ENCODE measurements around the gene KANK4. TPM values are rescaled to one million over a fixed set of nuclear protein-coding genes. Genes with fewer than 3 reads are reported as not detected.
"Not testable (repeated sequence)": the region's sequence is repeated elsewhere in the genome, so short reads cannot be mapped to it uniquely, and the experiment has no call there.

The KANK4 gene
- polyA plus RNA-seq, 3 donors from 2014 or later: not detected

DNA sequence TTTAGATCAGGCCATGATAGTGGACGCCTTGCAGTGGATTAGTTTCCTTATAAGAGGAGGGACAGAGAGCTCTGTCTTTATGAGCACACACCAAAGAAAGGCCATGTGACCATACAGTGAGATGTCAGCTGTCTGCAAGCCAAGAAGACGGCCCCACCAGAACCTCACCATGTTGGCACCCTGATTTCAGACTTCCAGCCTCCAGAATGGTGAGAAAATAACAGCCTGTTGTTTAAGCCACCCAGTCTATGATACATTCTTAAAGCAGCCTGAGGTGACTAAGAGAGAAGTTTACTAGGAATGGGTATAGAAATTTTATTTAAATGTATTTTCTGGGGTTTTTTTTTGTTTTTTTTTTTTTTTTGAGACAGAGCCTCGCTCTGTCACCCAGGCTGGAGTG is 95.1 kb downstream of the KANK4 start:
- peaks cover 0 to 1% (median 0%) of the 10 kb centered on the region in 3 donors for H3K27me3 Mint-ChIP-seq (ENCODE audit: low read depth in 3 of 3)
- H3K27ac Mint-ChIP-seq: no peak overlapping the region
- H3K9me3 Mint-ChIP-seq: no peaks in the 10 kb centered on the region

DNA sequence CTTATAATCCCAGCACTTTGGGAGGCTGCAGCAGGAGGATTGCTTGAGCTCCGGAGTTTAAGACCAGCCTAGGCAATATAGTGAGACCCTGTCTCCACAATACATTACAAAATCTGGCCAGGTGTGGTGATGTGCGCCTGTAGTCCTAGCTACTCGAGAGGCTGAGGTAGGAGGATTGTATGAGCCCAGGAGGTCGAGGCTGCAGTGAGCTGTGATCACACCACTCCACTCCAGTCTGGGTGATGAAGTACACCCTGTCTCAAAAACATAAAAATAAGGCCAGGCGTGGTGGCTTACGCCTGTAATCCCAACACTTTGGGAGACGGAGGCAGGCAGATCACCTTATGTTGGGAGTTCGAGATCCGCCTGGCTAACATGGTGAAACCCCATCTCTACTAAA is 96.9 kb downstream of the KANK4 start:
- H3K27ac Mint-ChIP-seq: no peak overlapping the region
- no peaks in the 10 kb centered on the region for H3K9me3 Mint-ChIP-seq
- no peak for DNase-seq
- no peak overlapping the region for H3K4me3 Mint-ChIP-seq
- no peaks in the 10 kb centered on the region for H3K4me1 Mint-ChIP-seq
- H3K36me3 Mint-ChIP-seq: no peaks in the 10 kb centered on the region
- H3K27me3 Mint-ChIP-seq (ENCODE audit: low read depth in 3 of 3): peaks cover 0 to 3% (median 0%) of the 10 kb centered on the region in 3 donors

More for the DNA sequence above, 95.1 kb downstream of the KANK4 start:
- no peak overlapping the region for H3K4me3 Mint-ChIP-seq
- no peaks in the 10 kb centered on the region for H3K36me3 Mint-ChIP-seq
- H3K4me1 Mint-ChIP-seq: no peaks in the 10 kb centered on the region
- DNase-seq: no peak

DNA sequence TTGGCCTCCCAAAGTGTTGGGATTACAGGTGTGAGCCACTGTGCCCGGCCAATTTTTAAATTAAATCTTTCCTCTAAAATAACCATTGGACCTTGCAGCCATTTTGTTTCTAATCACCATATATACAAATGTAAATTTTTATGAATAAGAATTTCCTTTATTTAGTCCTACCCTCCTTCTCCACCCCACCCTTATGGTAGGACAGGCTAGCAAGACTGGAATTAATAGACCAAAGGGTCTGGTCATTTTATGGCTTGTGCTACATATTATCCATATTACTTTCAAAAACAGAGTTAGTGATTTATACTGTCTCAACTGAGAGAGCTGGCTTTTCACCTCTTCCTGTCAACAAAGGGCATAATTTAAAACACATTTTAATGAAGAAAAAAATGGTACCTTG is 98.1 kb downstream of the KANK4 start:
- Mint-ChIP-seq H3K36me3 (no peaks in the 10 kb centered on the region), H3K4me1 (no peaks in the 10 kb centered on the region), H3K4me3 (no peak overlapping the region), H3K9me3 (no peaks in the 10 kb centered on the region), H3K27ac (no peak overlapping the region), H3K27me3 (ENCODE audit: low read depth in 3 of 3) (peaks cover 0 to 2% (median 0%) of the 10 kb centered on the region in 3 donors)
- DNase-seq: no peak

DNA sequence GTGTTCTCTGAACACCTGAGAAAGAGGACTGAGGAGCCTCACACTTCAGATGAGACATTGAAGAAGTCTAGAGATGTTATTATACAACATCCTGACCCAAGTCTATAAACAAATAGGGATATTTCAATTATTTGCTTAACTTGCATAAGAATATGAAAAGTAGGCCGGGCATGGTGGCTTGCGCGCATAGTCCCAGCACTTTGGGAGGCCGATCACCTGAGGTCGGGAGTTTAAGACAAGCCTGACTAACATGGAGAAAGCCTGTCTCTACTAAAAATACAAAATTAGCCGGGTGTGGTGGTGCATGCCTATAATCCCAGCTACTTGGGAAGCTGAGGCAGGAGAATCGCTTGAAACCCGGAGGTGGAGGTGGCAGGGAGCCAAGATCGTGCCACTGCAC is 98.8 kb downstream of the KANK4 start:
- H3K36me3 Mint-ChIP-seq; H3K27me3 Mint-ChIP-seq (ENCODE audit: low read depth in 3 of 3); DNase-seq; H3K9me3 Mint-ChIP-seq; H3K4me1 Mint-ChIP-seq; H3K27ac Mint-ChIP-seq; H3K4me3 Mint-ChIP-seq: not testable (repeated sequence)

DNA sequence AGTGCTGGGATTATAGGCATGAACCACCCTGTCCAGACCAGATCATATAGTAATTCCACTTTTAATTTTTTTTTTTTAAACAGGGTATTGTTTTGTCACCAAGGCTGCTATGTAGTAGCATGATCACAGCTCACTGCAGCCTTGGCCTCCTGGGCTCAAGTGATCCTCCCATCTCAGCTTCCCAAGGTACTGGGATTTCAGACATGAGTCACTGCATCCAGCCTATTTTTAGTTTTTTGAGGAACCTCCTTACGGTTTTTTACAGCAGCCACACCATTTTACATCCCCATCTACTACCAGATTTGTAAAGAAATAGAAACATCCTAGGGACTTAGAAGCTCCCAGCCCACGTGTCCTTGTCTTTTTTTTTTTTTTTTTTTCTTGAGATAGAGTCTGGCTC is 100.6 kb downstream of the KANK4 start:
- Mint-ChIP-seq H3K36me3 (no peaks in the 10 kb centered on the region), H3K4me1 (no peaks in the 10 kb centered on the region), H3K9me3 (no peaks in the 10 kb centered on the region), H3K27me3 (ENCODE audit: low read depth in 3 of 3) (peaks cover 0 to 2% (median 0%) of the 10 kb centered on the region in 3 donors), H3K27ac (no peak overlapping the region), H3K4me3 (no peak overlapping the region)
- no peak for DNase-seq

DNA sequence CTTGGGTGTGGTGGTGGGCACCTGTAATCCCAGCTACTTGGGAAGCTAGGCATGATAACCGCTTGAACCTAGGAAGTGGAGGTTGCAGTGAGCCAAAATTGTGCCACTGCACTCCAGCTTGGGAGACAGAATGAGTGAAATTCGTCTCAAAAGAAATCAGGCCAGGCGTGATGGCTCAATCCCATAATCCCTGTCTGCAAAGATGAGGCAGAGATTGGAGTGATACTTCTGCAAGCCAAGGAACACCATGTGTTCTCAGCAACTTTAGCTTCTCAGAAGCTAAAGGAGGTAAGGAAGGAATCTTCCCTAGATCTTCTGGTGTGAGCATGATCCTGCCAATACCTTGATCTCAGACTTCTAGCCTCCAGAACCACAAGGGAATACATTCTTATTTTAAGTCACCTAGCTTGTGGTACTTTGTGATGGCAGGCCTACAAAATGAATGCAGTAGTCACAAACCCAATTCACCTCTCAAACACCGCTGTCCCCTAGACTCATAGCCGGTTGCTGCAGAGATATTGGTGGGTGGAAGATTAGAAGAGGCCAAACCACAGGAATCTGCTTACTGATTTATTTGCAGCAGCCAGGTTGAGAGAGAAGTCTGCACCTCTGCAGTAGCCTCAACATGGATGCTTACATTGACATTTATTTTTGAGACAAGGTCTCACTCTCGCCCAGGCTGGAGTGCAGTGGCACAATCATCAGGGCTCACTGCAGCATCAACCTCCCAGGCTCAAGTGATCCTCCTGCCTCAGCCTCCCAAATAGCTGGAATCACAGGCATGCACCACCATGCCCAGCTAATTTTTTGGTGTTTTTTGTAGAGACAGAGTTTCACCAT is 105.9 kb downstream of the KANK4 start:
- Mint-ChIP-seq H3K4me1 (no peaks in the 10 kb centered on the region), H3K27ac (no peak overlapping the region), H3K36me3 (peaks cover 0 to 4% (median 0%) of the 10 kb centered on the region in 3 donors), H3K4me3 (no peak overlapping the region), H3K9me3 (peaks cover 4 to 17% (median 10%) of the 10 kb centered on the region in 6 donors), H3K27me3 (ENCODE audit: low read depth in 3 of 3) (peaks cover 1 to 3% (median 2%) of the 10 kb centered on the region in 3 donors)
- no peak for DNase-seq

DNA sequence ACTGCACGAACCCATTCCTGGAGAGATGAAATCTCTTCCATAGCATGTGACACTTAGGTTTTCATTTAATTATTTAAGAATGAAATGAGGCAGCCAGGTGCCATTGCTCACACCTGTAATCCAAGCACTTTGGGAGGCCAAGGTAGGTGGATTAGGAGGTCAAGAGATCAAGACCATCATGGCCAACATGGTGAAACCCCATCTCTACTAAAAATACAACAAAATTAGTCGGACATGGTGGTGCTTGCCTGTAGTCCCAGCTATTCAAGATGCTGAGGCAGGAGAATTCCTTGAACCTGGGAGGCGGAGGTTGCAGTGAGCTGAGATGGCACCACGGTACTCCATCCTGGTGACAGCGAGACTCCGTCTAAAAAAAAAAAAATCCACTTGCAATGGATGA is 106.8 kb downstream of the KANK4 start:
- Mint-ChIP-seq H3K4me3 (no peak overlapping the region), H3K27ac (no peak overlapping the region), H3K27me3 (ENCODE audit: low read depth in 3 of 3) (peaks cover 1 to 3% (median 1%) of the 10 kb centered on the region in 3 donors), H3K4me1 (no peaks in the 10 kb centered on the region), H3K9me3 (peaks cover 4 to 17% (median 10%) of the 10 kb centered on the region in 6 donors), H3K36me3 (peaks cover 0 to 4% (median 0%) of the 10 kb centered on the region in 3 donors)
- DNase-seq: no peak

DNA sequence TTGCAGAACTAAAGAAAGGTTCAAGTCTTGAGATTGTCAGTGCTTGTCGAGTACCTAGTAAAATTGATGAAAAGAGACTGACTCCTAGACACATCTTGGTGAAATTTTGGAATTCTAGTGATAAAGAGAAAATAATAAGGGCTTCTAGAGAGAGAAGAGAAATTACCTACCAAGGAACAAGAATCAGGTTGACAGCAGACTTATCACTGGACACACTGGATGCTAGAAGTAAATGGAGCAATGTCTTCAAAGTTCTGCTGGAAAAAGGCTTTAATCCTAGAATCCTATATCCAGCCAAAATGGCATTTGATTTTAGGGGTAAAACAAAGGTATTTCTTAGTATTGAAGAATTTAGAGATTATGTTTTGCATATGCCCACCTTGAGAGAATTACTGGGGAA is 108.3 kb downstream of the KANK4 start:
- H3K27me3 Mint-ChIP-seq (ENCODE audit: low read depth in 3 of 3): peaks cover 0 to 3% (median 1%) of the 10 kb centered on the region in 3 donors
- DNase-seq: no peak

DNA sequence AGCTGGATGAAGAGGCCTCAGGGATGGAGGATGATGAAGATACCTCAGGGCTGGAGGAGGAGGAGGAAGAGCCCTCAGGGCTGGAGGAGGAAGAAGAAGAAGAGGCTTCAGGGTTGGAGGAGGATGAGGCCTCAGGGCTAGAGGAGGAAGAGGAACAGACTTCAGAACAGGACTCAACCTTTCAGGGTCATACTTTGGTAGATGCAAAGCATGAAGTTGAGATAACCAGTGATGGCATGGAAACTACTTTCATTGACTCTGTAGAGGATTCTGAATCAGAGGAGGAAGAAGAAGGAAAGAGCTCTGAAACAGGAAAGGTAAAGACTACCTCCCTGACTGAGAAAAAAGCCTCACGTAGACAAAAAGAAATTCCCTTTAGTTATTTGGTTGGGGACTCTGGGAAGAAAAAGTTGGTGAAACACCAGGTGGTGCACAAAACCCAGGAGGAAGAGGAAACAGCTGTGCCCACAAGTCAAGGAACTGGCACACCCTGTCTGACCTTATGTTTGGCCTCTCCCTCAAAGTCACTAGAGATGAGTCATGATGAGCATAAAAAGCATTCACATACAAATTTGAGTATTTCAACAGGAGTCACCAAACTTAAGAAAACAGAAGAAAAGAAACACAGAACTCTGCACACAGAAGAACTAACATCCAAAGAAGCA is 109.2 kb downstream of the KANK4 start:
- no peak for DNase-seq
- peaks cover 0 to 3% (median 1%) of the 10 kb centered on the region in 3 donors for H3K27me3 Mint-ChIP-seq (ENCODE audit: low read depth in 3 of 3)
- no peak overlapping the region for H3K27ac Mint-ChIP-seq
- H3K9me3 Mint-ChIP-seq: peaks cover 4 to 17% (median 10%) of the 10 kb centered on the region in 6 donors
- H3K4me1 Mint-ChIP-seq: no peaks in the 10 kb centered on the region
- peaks cover 0 to 4% (median 0%) of the 10 kb centered on the region in 3 donors for H3K36me3 Mint-ChIP-seq
- no peak overlapping the region for H3K4me3 Mint-ChIP-seq

More for the DNA sequence above, 108.3 kb downstream of the KANK4 start:
- Mint-ChIP-seq H3K4me3 (no peak overlapping the region), H3K4me1 (no peaks in the 10 kb centered on the region), H3K36me3 (peaks cover 0 to 4% (median 0%) of the 10 kb centered on the region in 3 donors), H3K27ac (no peak overlapping the region), H3K9me3 (peaks cover 4 to 17% (median 10%) of the 10 kb centered on the region in 6 donors)

DNA sequence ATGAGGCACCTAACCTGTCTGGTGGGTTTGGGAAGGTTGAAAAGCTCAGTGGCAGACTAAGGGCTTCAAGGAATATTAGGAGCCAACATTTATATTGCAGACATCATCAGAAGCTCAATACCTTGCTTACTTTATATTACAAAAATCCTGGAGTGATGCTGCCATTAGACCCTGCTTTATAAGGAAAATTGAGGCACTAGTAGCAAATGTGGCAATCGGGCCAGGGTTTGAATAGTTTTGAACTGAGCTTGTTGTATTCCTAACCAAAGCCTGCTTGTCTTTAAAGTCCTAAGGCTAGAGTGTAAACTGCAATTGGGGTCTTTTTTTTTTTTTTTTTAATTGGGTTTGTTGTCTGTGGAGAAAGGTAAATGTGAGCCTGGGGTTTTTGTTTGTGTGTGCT is 110.3 kb downstream of the KANK4 start:
- H3K36me3 Mint-ChIP-seq: peaks cover 0 to 4% (median 0%) of the 10 kb centered on the region in 3 donors

DNA sequence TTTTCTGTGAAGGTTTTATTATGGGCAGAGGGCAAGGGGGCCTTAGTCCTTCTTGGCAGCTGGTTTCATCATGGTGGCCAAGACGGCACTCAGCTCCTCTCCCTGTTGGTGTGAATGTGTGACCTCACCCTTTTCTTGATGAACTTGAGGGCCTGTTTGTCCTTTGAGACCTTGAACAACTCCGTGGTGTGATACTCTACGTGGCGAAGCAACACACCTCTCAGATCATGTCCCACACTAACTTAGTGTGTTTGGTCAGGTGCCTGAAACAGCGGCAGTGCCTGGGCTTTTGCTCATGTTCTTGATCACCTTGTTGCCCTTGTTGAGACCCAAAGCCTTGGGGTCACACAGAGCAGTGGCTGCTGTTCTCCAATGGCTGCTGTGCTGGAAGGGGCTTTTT is 111.1 kb downstream of the KANK4 start:
- Mint-ChIP-seq H3K27ac (no peak overlapping the region), H3K27me3 (ENCODE audit: low read depth in 3 of 3) (peaks cover 1 to 3% (median 3%) of the 10 kb centered on the region in 3 donors), H3K36me3 (peaks cover 0 to 4% (median 0%) of the 10 kb centered on the region in 3 donors), H3K4me1 (no peaks in the 10 kb centered on the region), H3K9me3 (peaks cover 4 to 17% (median 10%) of the 10 kb centered on the region in 6 donors), H3K4me3 (no peak overlapping the region)
- DNase-seq: no peak

More for the DNA sequence above, 110.3 kb downstream of the KANK4 start:
- peaks cover under 1 to 3% (median 1%) of the 10 kb centered on the region in 3 donors for H3K27me3 Mint-ChIP-seq (ENCODE audit: low read depth in 3 of 3)
- H3K27ac Mint-ChIP-seq: no peak overlapping the region
- no peak overlapping the region for H3K4me3 Mint-ChIP-seq
- no peaks in the 10 kb centered on the region for H3K4me1 Mint-ChIP-seq
- DNase-seq: no peak
- H3K9me3 Mint-ChIP-seq: peaks cover 4 to 17% (median 10%) of the 10 kb centered on the region in 6 donors

DNA sequence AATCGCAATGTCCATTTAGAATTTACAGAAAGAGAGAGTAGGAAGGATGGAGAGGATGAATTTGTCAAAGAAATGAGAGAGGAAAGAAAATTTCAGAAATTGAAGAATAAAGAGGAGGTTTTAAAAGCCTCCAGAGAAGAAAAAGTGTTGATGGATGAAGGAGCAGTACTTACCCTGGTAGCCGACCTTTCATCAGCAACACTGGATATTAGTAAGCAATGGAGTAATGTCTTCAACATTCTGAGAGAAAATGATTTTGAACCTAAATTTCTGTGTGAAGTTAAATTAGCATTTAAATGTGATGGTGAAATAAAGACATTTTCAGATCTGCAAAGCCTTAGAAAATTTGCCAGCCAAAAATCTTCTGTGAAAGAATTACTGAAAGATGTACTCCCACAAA is 112.0 kb downstream of the KANK4 start:
- H3K36me3 Mint-ChIP-seq: peaks cover 0 to 4% (median 0%) of the 10 kb centered on the region in 3 donors
- H3K27ac Mint-ChIP-seq: no peak overlapping the region
- H3K27me3 Mint-ChIP-seq (ENCODE audit: low read depth in 3 of 3): peaks cover 1 to 3% (median 3%) of the 10 kb centered on the region in 3 donors
- peaks cover 4 to 17% (median 10%) of the 10 kb centered on the region in 6 donors for H3K9me3 Mint-ChIP-seq
- H3K4me1 Mint-ChIP-seq: no peaks in the 10 kb centered on the region
- no peak for DNase-seq
- no peak overlapping the region for H3K4me3 Mint-ChIP-seq

DNA sequence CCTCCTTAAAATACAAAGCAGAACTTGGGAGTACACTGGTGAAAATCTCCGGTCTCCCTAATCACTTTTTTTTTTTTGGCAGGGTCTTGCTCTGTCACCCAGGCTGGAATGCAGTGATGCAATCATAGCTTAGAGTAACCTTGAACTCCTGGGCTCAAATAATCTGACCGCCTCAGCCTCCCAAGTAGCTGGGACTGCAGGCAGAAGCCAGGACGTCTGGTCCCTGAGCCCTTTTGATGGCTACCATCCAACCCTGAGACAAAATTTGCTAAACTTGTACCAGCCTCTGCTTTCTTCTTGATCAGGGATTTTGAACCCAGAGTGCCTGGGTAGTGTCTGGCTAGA is 120.5 kb downstream of the KANK4 start:
- no peak overlapping the region for H3K27ac Mint-ChIP-seq
- peaks cover 0 to 1% (median 0%) of the 10 kb centered on the region in 6 donors for H3K9me3 Mint-ChIP-seq
- H3K27me3 Mint-ChIP-seq (ENCODE audit: low read depth in 3 of 3): peaks cover 4 to 24% (median 7%) of the 10 kb centered on the region in 3 donors
- no peaks in the 10 kb centered on the region for H3K4me1 Mint-ChIP-seq
- no peak for DNase-seq
- peaks cover 0 to 3% (median 0%) of the 10 kb centered on the region in 3 donors for H3K36me3 Mint-ChIP-seq
- H3K4me3 Mint-ChIP-seq: no peak overlapping the region

Measured in immature natural killer cell (primary cell).